Measurements from ENCODE around the gene CBFB. TPM values are rescaled to one million over a fixed set of nuclear protein-coding genes. Genes with fewer than 3 reads are reported as not detected.

The CBFB gene
- total and polyA plus RNA-seq, 2 experiments from 2014 or later: 26.1 to 26.9 TPM

DNA sequence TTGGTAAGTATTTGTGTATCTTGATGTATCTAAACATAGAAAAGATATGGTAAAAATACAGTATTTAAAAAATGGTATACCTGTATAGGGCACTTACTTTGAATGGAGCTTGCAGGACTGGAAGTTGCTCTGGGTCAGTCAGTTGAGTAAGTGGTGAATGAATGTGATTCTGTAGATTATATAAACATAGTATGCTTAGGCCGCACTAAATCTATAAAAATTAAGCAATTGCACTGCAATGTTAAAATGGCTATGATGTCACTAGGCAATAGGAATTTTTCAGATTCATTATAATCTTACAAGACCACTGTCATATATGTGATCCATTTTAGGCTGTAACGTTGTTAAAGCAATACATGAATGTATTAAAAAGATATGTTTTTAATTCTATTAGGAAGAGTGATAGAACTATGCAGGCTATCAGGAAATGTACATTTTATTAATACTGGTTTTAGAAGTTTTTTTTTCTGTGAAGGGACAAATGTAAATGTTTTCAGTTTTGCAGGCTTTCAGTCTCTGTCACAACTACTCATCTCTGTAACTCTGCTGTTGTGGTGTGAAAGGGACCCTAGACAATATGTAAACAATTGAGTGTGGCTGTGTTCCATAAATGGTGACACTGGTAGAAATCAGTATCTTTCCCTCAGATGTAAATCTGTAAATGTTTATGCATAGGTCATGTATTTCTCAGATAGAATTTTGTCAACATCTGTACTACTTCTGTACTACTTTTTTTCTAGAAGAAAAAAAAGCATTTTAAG lies 10.5 kb downstream of the CBFB start (continued):
- no peak for TF ChIP-seq NANOG (IDR thresholded peaks at IDR 0.05; ENCODE audit: borderline replicate concordance)
- TF ChIP-seq, protein P1, sequence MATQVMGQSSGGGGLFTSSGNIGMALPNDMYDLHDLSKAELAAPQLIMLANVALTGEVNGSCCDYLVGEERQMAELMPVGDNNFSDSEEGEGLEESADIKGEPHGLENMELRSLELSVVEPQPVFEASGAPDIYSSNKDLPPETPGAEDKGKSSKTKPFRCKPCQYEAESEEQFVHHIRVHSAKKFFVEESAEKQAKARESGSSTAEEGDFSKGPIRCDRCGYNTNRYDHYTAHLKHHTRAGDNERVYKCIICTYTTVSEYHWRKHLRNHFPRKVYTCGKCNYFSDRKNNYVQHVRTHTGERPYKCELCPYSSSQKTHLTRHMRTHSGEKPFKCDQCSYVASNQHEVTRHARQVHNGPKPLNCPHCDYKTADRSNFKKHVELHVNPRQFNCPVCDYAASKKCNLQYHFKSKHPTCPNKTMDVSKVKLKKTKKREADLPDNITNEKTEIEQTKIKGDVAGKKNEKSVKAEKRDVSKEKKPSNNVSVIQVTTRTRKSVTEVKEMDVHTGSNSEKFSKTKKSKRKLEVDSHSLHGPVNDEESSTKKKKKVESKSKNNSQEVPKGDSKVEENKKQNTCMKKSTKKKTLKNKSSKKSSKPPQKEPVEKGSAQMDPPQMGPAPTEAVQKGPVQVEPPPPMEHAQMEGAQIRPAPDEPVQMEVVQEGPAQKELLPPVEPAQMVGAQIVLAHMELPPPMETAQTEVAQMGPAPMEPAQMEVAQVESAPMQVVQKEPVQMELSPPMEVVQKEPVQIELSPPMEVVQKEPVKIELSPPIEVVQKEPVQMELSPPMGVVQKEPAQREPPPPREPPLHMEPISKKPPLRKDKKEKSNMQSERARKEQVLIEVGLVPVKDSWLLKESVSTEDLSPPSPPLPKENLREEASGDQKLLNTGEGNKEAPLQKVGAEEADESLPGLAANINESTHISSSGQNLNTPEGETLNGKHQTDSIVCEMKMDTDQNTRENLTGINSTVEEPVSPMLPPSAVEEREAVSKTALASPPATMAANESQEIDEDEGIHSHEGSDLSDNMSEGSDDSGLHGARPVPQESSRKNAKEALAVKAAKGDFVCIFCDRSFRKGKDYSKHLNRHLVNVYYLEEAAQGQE (IDR thresholded peaks at IDR 0.05; ENCODE audit: unreplicated experiment): no peak
- no peak for TF ChIP-seq ETS1 (IDR thresholded peaks at IDR 0.05)

GRCh38 chr16:67040166-67040565 lies 11.2 kb downstream of the CBFB start:
- H3K4me3 ChIP-seq: no peak overlapping the region
- no peak overlapping the region for H2AFZ ChIP-seq
- H4K20me1 ChIP-seq (replicated peaks; ENCODE audit: insufficient read depth): peaks cover 8% of the 10 kb centered on the region; the same call in 1 of the 2 replicates
- Mint-ChIP-seq H3K36me3 (ENCODE audit: low read depth) (peaks cover 10% of the 10 kb centered on the region; the same call in 2 of the 3 replicates), H3K4me3 (no peak overlapping the region), H3K27me3 (ENCODE audit: insufficient read depth, low read depth, poor library complexity) (no peaks in the 10 kb centered on the region), H3K4me1 (peaks cover 15% of the 10 kb centered on the region; the same call in 2 of the 3 replicates), H3K9me3 (no peaks in the 10 kb centered on the region), H3K27ac (no peak overlapping the region)
- H3K4me1 ChIP-seq (ENCODE audit: insufficient read depth): peaks cover 11% of the 10 kb centered on the region; the same call in 1 of the 2 replicates
- H3K79me2 ChIP-seq (replicated peaks; ENCODE audit: insufficient read depth): peaks cover 21% of the 10 kb centered on the region
- H3K27me3 ChIP-seq (ENCODE audit: insufficient read depth): no peaks in the 10 kb centered on the region
- H3K4me2 ChIP-seq: no peak overlapping the region
- H3K36me3 ChIP-seq (ENCODE audit: insufficient read depth): no peaks in the 10 kb centered on the region
- H3F3A ChIP-seq (replicated peaks; ENCODE audit: low read depth): no peaks in the 10 kb centered on the region
- ATAC-seq: no peak
- H3K27ac ChIP-seq (ENCODE audit: low read depth): no peak overlapping the region
- H3K9me2 ChIP-seq (ENCODE audit: insufficient read depth): no peaks in the 10 kb centered on the region
- DNase-seq (ENCODE audit: low spot score): no peak
- TF ChIP-seq POLR2AphosphoS5 (IDR thresholded peaks at IDR 0.05; ENCODE audit: low read depth) (no peak), EZH2 (IDR thresholded peaks at IDR 0.05; ENCODE audit: low read depth, unreplicated experiment) (no peak), JUNB (IDR thresholded peaks at IDR 0.05; ENCODE audit: unreplicated experiment) (no peak), ZNF114 (CRISPR knock-in tag; IDR thresholded peaks at IDR 0.05) (no peak), NANOG (IDR thresholded peaks at IDR 0.05; ENCODE audit: borderline replicate concordance) (no peak)
- TF ChIP-seq, protein P2, sequence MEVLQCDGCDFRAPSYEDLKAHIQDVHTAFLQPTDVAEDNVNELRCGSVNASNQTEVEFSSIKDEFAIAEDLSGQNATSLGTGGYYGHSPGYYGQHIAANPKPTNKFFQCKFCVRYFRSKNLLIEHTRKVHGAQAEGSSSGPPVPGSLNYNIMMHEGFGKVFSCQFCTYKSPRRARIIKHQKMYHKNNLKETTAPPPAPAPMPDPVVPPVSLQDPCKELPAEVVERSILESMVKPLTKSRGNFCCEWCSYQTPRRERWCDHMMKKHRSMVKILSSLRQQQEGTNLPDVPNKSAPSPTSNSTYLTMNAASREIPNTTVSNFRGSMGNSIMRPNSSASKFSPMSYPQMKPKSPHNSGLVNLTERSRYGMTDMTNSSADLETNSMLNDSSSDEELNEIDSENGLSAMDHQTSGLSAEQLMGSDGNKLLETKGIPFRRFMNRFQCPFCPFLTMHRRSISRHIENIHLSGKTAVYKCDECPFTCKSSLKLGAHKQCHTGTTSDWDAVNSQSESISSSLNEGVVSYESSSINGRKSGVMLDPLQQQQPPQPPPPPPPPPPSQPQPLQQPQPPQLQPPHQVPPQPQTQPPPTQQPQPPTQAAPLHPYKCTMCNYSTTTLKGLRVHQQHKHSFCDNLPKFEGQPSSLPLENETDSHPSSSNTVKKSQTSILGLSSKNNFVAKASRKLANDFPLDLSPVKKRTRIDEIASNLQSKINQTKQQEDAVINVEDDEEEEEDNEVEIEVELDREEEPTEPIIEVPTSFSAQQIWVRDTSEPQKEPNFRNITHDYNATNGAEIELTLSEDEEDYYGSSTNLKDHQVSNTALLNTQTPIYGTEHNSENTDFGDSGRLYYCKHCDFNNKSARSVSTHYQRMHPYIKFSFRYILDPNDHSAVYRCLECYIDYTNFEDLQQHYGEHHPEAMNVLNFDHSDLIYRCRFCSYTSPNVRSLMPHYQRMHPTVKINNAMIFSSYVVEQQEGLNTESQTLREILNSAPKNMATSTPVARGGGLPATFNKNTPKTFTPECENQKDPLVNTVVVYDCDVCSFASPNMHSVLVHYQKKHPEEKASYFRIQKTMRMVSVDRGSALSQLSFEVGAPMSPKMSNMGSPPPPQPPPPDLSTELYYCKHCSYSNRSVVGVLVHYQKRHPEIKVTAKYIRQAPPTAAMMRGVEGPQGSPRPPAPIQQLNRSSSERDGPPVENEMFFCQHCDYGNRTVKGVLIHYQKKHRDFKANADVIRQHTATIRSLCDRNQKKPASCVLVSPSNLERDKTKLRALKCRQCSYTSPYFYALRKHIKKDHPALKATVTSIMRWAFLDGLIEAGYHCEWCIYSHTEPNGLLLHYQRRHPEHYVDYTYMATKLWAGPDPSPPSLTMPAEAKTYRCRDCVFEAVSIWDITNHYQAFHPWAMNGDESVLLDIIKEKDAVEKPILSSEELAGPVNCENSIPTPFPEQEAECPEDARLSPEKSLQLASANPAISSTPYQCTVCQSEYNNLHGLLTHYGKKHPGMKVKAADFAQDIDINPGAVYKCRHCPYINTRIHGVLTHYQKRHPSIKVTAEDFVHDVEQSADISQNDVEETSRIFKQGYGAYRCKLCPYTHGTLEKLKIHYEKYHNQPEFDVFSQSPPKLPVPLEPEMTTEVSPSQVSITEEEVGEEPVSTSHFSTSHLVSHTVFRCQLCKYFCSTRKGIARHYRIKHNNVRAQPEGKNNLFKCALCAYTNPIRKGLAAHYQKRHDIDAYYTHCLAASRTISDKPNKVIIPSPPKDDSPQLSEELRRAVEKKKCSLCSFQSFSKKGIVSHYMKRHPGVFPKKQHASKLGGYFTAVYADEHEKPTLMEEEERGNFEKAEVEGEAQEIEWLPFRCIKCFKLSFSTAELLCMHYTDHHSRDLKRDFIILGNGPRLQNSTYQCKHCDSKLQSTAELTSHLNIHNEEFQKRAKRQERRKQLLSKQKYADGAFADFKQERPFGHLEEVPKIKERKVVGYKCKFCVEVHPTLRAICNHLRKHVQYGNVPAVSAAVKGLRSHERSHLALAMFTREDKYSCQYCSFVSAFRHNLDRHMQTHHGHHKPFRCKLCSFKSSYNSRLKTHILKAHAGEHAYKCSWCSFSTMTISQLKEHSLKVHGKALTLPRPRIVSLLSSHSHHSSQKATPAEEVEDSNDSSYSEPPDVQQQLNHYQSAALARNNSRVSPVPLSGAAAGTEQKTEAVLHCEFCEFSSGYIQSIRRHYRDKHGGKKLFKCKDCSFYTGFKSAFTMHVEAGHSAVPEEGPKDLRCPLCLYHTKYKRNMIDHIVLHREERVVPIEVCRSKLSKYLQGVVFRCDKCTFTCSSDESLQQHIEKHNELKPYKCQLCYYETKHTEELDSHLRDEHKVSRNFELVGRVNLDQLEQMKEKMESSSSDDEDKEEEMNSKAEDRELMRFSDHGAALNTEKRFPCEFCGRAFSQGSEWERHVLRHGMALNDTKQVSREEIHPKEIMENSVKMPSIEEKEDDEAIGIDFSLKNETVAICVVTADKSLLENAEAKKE (CRISPR knock-in tag; IDR thresholded peaks at IDR 0.05): no peak
- TF ChIP-seq, protein P1 (IDR thresholded peaks at IDR 0.05; ENCODE audit: unreplicated experiment): no peak

Measured in GM23338 (cell line).